ENCODE data around the gene KRT76. TPM values are rescaled to one million over a fixed set of nuclear protein-coding genes. Genes with fewer than 3 reads are reported as not detected.

Gene KRT76
- total RNA-seq, 2 donors from 2014 or later = not detected

GRCh38 chr12:52821826-52822660 is 44.9 kb upstream of the KRT76 start:
- Histone ChIP-seq H3K9me3 (no peaks in the 10 kb centered on the region), H3K4me1 (no peaks in the 10 kb centered on the region), H3K4me3 (no peak overlapping the region), H3K27me3 (no peaks in the 10 kb centered on the region), H3K9ac (ENCODE audit: low read depth in 2 of 2, low read length in 2 of 2) (no peak overlapping the region), H3K36me3 (no peaks in the 10 kb centered on the region), H3K27ac (no peak overlapping the region)
- intact Hi-C loops (cut with DNase I) = no loop called here
- TF ChIP-seq CTCF (IDR thresholded peaks at IDR 0.05) = no peak
- DNase-seq = peak; percentile 49

- Histone ChIP-seq H3K27me3 (no peaks in the 10 kb centered on the region), H3K36me3 (no peaks in the 10 kb centered on the region), H3K9ac (ENCODE audit: low read depth in 2 of 2, low read length in 2 of 2) (no peak overlapping the region), H3K4me1 (no peaks in the 10 kb centered on the region), H3K9me3 (no peaks in the 10 kb centered on the region), H3K27ac (no peak overlapping the region), H3K4me3 (no peak overlapping the region)
- DNase-seq = no peak
- intact Hi-C loops (cut with DNase I) = no loop called here
- TF ChIP-seq CTCF (IDR thresholded peaks at IDR 0.05) = no peak
Measured at GRCh38 chr12:52821071-52821730, 44.1 kb upstream of the KRT76 start.

- no peaks in the 10 kb centered on the region for H3K27me3 ChIP-seq
- H3K9me3 ChIP-seq = no peaks in the 10 kb centered on the region
- H3K4me1 ChIP-seq = no peaks in the 10 kb centered on the region
- H3K36me3 ChIP-seq = no peaks in the 10 kb centered on the region
- no peak overlapping the region for H3K9ac ChIP-seq (ENCODE audit: low read depth in 2 of 2, low read length in 2 of 2)
- no peak overlapping the region for H3K4me3 ChIP-seq
- intact Hi-C loops (cut with DNase I) = no loop called here
- no peak for TF ChIP-seq CTCF (IDR thresholded peaks at IDR 0.05)
- no peak for DNase-seq
- no peak overlapping the region for H3K27ac ChIP-seq
Measured at GRCh38 chr12:52820521-52820920, 43.4 kb upstream of the KRT76 start.

GRCh38 chr12:52819731-52820510 is 42.8 kb upstream of the KRT76 start:
- Histone ChIP-seq H3K36me3 (no peaks in the 10 kb centered on the region), H3K27me3 (no peaks in the 10 kb centered on the region), H3K4me3 (no peak overlapping the region), H3K27ac (no peak overlapping the region), H3K4me1 (no peaks in the 10 kb centered on the region), H3K9me3 (no peaks in the 10 kb centered on the region), H3K9ac (ENCODE audit: low read depth in 2 of 2, low read length in 2 of 2) (no peak overlapping the region)
- intact Hi-C loops (cut with DNase I) = no loop called here
- DNase-seq = no peak
- TF ChIP-seq CTCF (IDR thresholded peaks at IDR 0.05) = no peak

- DNase-seq = no peak
- Histone ChIP-seq H3K4me3 (no peak overlapping the region), H3K9me3 (no peaks in the 10 kb centered on the region), H3K4me1 (no peaks in the 10 kb centered on the region), H3K27me3 (no peaks in the 10 kb centered on the region), H3K36me3 (no peaks in the 10 kb centered on the region), H3K9ac (ENCODE audit: low read depth in 2 of 2, low read length in 2 of 2) (no peak overlapping the region), H3K27ac (no peak overlapping the region)
- intact Hi-C loops (cut with DNase I) = no loop called here
- TF ChIP-seq CTCF (IDR thresholded peaks at IDR 0.05) = no peak
Measured at GRCh38 chr12:52818887-52819420, 41.8 kb upstream of the KRT76 start.
